ENCODE measurements around the gene ARMC3.
"Not testable (repeated sequence)": the region's sequence is repeated elsewhere in the genome, so short reads cannot be mapped to it uniquely, and the experiment has no call there.

ARMC3 gene

GRCh38 chr10:23051278-23051677 lies 123.4 kb downstream of the ARMC3 start:
- no peak for DNase-seq (ENCODE audit: low read depth)

- no peak for DNase-seq (ENCODE audit: low read depth)
These were observed 124.0 kb downstream of the ARMC3 start for GRCh38 chr10:23051855-23052331.

GRCh38 chr10:23053036-23053435 lies 125.2 kb downstream of the ARMC3 start:
- no peak for DNase-seq (ENCODE audit: low read depth)

GRCh38 chr10:23055424-23056185 lies 127.8 kb downstream of the ARMC3 start:
- no peak for DNase-seq (ENCODE audit: low read depth)

- DNase-seq (ENCODE audit: low read depth), result no peak
These were observed 128.3 kb downstream of the ARMC3 start for GRCh38 chr10:23056186-23056579.

- DNase-seq (ENCODE audit: low read depth), result no peak
These were observed 130.5 kb downstream of the ARMC3 start for GRCh38 chr10:23058366-23058765.

GRCh38 chr10:23060918-23061317 lies 133.1 kb downstream of the ARMC3 start:
- DNase-seq (ENCODE audit: low read depth), result no peak

GRCh38 chr10:23063045-23063972 lies 135.5 kb downstream of the ARMC3 start:
- DNase-seq (ENCODE audit: low read depth), result no peak

- no peak for DNase-seq (ENCODE audit: low read depth)
These were observed 136.3 kb downstream of the ARMC3 start for GRCh38 chr10:23063973-23064812.

GRCh38 chr10:23064813-23065114 lies 136.9 kb downstream of the ARMC3 start:
- DNase-seq (ENCODE audit: low read depth), result not testable (repeated sequence)

GRCh38 chr10:23065181-23065948 lies 137.5 kb downstream of the ARMC3 start:
- DNase-seq (ENCODE audit: low read depth), result peak; percentile 64

GRCh38 chr10:23067337-23067736 lies 139.5 kb downstream of the ARMC3 start:
- DNase-seq (ENCODE audit: low read depth), result no peak

- peak; percentile 43 for DNase-seq (ENCODE audit: low read depth)
These were observed 140.3 kb downstream of the ARMC3 start for GRCh38 chr10:23067939-23068775.

GRCh38 chr10:23069019-23069815 lies 141.4 kb downstream of the ARMC3 start:
- DNase-seq (ENCODE audit: low read depth), result no peak

- not testable (repeated sequence) for DNase-seq (ENCODE audit: low read depth)
These were observed 142.4 kb downstream of the ARMC3 start for GRCh38 chr10:23070092-23070912.

GRCh38 chr10:23070913-23071218 lies 143.0 kb downstream of the ARMC3 start:
- DNase-seq (ENCODE audit: low read depth), result no peak

- DNase-seq (ENCODE audit: low read depth), result not testable (repeated sequence)
These were observed 144.7 kb downstream of the ARMC3 start for GRCh38 chr10:23072593-23072992.

- DNase-seq (ENCODE audit: low read depth), result no peak
These were observed 145.7 kb downstream of the ARMC3 start for GRCh38 chr10:23073527-23073926.

- no peak for DNase-seq (ENCODE audit: low read depth)
These were observed 147.8 kb downstream of the ARMC3 start for GRCh38 chr10:23075672-23076071.

All from stromal cell of bone marrow (primary cell).